Measurements from ENCODE around the gene HCRTR1. TPM values are rescaled to one million over a fixed set of nuclear protein-coding genes. Genes with fewer than 3 reads are reported as not detected.

Gene HCRTR1
- total and polyA plus RNA-seq, 2 donors (not counting 1 experiment from before 2014, with no cell fraction given): 0.22 TPM; not detected in 1

DNA sequence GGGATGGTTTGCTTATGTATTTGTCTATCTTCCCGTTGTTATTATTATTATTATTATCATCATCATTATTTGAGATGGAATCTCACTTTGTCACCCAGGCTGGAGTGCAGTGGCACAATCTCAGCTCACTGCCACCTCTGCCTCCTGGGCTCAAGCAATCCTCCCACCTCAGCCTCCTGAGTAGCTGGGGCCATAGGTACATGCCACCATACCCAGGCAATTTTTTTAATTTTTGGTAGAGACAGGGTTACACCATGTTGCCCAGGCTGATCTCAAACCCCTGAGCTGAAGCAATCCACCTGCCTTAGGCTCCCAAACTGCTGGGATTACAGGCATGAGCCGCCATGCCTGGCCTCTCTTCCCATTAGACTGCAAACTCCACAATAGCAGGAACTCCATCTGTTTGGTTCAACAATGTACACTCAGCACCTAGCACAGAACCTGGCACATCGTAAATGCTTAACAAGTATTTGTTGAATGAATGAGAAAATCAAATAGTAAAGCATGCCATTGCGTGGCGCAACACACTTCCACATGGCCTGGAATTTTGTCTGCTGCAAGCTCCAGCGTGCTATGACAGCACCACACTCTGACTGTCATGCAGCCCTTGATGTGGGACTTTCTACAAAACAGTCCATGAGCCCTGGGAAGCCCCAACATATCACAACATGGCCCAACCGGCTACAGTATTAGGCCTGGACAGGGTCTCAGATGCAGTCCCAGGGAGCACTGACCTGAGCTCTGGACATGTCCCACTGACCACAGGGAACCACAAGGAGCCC, 45.0 kb upstream of the HCRTR1 start:
- Histone ChIP-seq H3K27ac (ENCODE audit: low read length in 2 of 2) (no peak overlapping the region), H3K4me3 (ENCODE audit: control extremely low read depth in 1 of 5, extremely low read depth in 1 of 5, insufficient read depth in 1 of 5, low read depth in 2 of 5, low read length in 4 of 5) (no peak overlapping the region), H3K79me2 (ENCODE audit: control insufficient read depth, insufficient read depth, low read length) (no peaks in the 10 kb centered on the region), H3K9ac (ENCODE audit: low read length) (no peak overlapping the region), H4K20me1 (ENCODE audit: control insufficient read depth, insufficient read depth, low read length, poor library complexity, severe bottlenecking) (no peaks in the 10 kb centered on the region), H3K27me3 (replicated peaks in 1 of 4; ENCODE audit: control extremely low read depth in 1 of 4, control insufficient read depth in 3 of 4, insufficient read depth in 4 of 4, low read length in 3 of 4) (peaks cover 0 to 8% (median 2%) of the 10 kb centered on the region in 4 experiments), H2AFZ (ENCODE audit: insufficient read depth, low read depth, low read length, poor library complexity, severe bottlenecking) (no peak overlapping the region), H3K4me1 (ENCODE audit: control insufficient read depth in 2 of 2, insufficient read depth in 2 of 2, low read length in 2 of 2) (peaks cover 0 to 16% of the 10 kb centered on the region in 2 donors), H3K36me3 (replicated peaks in 1 of 2; ENCODE audit: control extremely low read depth in 1 of 2, control insufficient read depth in 1 of 2, extremely low read depth in 1 of 2, insufficient read depth in 2 of 2, low read length in 1 of 2) (no peaks in the 10 kb centered on the region), H3K4me2 (replicated peaks; ENCODE audit: low read depth, low read length, poor library complexity, severe bottlenecking) (no peak overlapping the region), H3K9me3 (ENCODE audit: control extremely low read depth in 1 of 3, control insufficient read depth in 2 of 3, insufficient read depth in 1 of 3, low read length in 2 of 3) (no peaks in the 10 kb centered on the region)
- TF ChIP-seq EZH2 (IDR thresholded peaks at IDR 0.05; ENCODE audit: borderline replicate concordance, insufficient read depth, low read depth, low read length, poor library complexity, severe bottlenecking): no peak
- TF ChIP-seq, protein P1, sequence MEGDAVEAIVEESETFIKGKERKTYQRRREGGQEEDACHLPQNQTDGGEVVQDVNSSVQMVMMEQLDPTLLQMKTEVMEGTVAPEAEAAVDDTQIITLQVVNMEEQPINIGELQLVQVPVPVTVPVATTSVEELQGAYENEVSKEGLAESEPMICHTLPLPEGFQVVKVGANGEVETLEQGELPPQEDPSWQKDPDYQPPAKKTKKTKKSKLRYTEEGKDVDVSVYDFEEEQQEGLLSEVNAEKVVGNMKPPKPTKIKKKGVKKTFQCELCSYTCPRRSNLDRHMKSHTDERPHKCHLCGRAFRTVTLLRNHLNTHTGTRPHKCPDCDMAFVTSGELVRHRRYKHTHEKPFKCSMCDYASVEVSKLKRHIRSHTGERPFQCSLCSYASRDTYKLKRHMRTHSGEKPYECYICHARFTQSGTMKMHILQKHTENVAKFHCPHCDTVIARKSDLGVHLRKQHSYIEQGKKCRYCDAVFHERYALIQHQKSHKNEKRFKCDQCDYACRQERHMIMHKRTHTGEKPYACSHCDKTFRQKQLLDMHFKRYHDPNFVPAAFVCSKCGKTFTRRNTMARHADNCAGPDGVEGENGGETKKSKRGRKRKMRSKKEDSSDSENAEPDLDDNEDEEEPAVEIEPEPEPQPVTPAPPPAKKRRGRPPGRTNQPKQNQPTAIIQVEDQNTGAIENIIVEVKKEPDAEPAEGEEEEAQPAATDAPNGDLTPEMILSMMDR (IDR thresholded peaks at IDR 0.05): no peak
- H3K4me1 Mint-ChIP-seq: peaks cover 6% of the 10 kb centered on the region
- DNase-seq: no peak
- H3K27me3 Mint-ChIP-seq: peaks cover 29% of the 10 kb centered on the region
- intact Hi-C loops (cut with micrococcal nuclease): no loop called here
- no peaks in the 10 kb centered on the region for H3K9me3 Mint-ChIP-seq (ENCODE audit: insufficient read depth)
- no peak overlapping the region for H3K27ac Mint-ChIP-seq
- WGBS (ENCODE audit: insufficient coverage): 89% methylated on average over 5 of the region's 7 CpGs
- POLR2A ChIA-PET: no interaction called here
- CTCF ChIA-PET: no interaction called here
- no peak overlapping the region for H3K4me3 Mint-ChIP-seq
- ATAC-seq (ENCODE audit: low read depth): no peak

DNA sequence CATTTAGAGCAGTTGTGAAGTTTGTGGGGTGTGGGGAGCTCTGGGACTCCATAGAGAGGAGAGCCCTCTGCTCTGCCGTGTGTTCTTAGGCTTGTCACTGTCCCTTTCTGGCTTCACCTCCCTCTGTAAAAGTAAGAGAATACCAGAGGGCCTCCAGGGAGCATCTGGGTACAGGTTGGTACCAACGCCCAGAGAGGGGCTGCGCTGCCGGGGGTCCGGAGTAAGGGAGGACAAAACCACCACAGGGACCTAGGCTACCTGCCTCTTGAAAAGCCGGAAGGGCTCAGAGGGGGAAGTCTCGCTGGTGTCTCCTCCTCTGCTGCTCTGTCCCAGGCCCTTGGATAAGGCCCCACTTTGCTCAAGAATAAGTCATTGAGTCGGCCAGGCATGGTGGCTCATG, 44.2 kb upstream of the HCRTR1 start:
- no peak for DNase-seq
- Mint-ChIP-seq H3K27me3 (peaks cover 30% of the 10 kb centered on the region), H3K9me3 (ENCODE audit: insufficient read depth) (no peaks in the 10 kb centered on the region), H3K27ac (no peak overlapping the region), H3K4me1 (peaks cover 6% of the 10 kb centered on the region), H3K4me3 (no peak overlapping the region)
- ChIA-PET CTCF (no interaction called here), POLR2A (no interaction called here)
- H3K4me1 ChIP-seq (ENCODE audit: control insufficient read depth in 2 of 2, insufficient read depth in 2 of 2, low read length in 2 of 2): peaks cover 0 to 16% of the 10 kb centered on the region in 2 donors
- H3K9me3 ChIP-seq (ENCODE audit: control extremely low read depth in 1 of 3, control insufficient read depth in 2 of 3, insufficient read depth in 1 of 3, low read length in 2 of 3): no peaks in the 10 kb centered on the region
- no peak overlapping the region for H2AFZ ChIP-seq (ENCODE audit: insufficient read depth, low read depth, low read length, poor library complexity, severe bottlenecking)
- TF ChIP-seq, protein P1 (IDR thresholded peaks at IDR 0.05): no peak
- TF ChIP-seq EZH2 (IDR thresholded peaks at IDR 0.05; ENCODE audit: borderline replicate concordance, insufficient read depth, low read depth, low read length, poor library complexity, severe bottlenecking): no peak
- H3K4me3 ChIP-seq (ENCODE audit: control extremely low read depth in 1 of 5, extremely low read depth in 1 of 5, insufficient read depth in 1 of 5, low read depth in 2 of 5, low read length in 4 of 5): no peak overlapping the region
- no peak overlapping the region for H3K27ac ChIP-seq (ENCODE audit: low read length in 2 of 2)
- no peaks in the 10 kb centered on the region for H3K36me3 ChIP-seq (replicated peaks in 1 of 2; ENCODE audit: control extremely low read depth in 1 of 2, control insufficient read depth in 1 of 2, extremely low read depth in 1 of 2, insufficient read depth in 2 of 2, low read length in 1 of 2)
- no peak overlapping the region for H3K9ac ChIP-seq (ENCODE audit: low read length)
- H3K79me2 ChIP-seq (ENCODE audit: control insufficient read depth, insufficient read depth, low read length): no peaks in the 10 kb centered on the region
- intact Hi-C loops (cut with micrococcal nuclease): no loop called here
- H3K27me3 ChIP-seq (replicated peaks in 1 of 4; ENCODE audit: control extremely low read depth in 1 of 4, control insufficient read depth in 3 of 4, insufficient read depth in 4 of 4, low read length in 3 of 4): peaks cover 0 to 11% (median 3%) of the 10 kb centered on the region in 4 experiments
- H4K20me1 ChIP-seq (ENCODE audit: control insufficient read depth, insufficient read depth, low read length, poor library complexity, severe bottlenecking): no peaks in the 10 kb centered on the region
- ATAC-seq (ENCODE audit: low read depth): no peak
- no peak overlapping the region for H3K4me2 ChIP-seq (replicated peaks; ENCODE audit: low read depth, low read length, poor library complexity, severe bottlenecking)
- 97% methylated on average over 6 of the region's 8 CpGs for WGBS (ENCODE audit: insufficient coverage)

Measured in B cell (primary cell).